MM.1S (cell line): ENCODE measurements around the gene USP5.
"Not testable (repeated sequence)": the region's sequence is repeated elsewhere in the genome, so short reads cannot be mapped to it uniquely, and the experiment has no call there.

Source experiments
- DNase-seq: peaks from one replicate; pipeline ENCODE4 v3.0.0-alpha.2; 2015
- H2AFZ ChIP-seq: fragments of 300-600 bp; sonication (generic); 2 replicates; pipeline ENCODE4 v1.6.0; 2016; ENCODE audit warnings: antibody characterized with exemption, low read length
- H3F3A ChIP-seq: fragments of 300-600 bp; sonication (generic); 2 replicates; pipeline ENCODE4 v1.6.1; 2016; ENCODE audit warnings: mild to moderate bottlenecking, antibody characterized with exemption, low read length, moderate library complexity, mixed read lengths; ENCODE audit not compliant: insufficient read depth
- H3K27ac ChIP-seq: fragments of 300-600 bp; sonication (generic); 2 replicates; pipeline ENCODE4 v1.5.1; 2016; ENCODE audit warnings: mild to moderate bottlenecking, low read length
- H3K27me3 ChIP-seq: fragments of 300-600 bp; sonication (generic); replicated peaks from 2 replicates; pipeline ENCODE4 v1.6.0; 2016; ENCODE audit warnings: low read length; ENCODE audit not compliant: insufficient read depth
- H3K36me3 ChIP-seq: fragments of 300-600 bp; sonication (generic); replicated peaks from 2 replicates; pipeline ENCODE4 v1.6.1; 2016; ENCODE audit warnings: mild to moderate bottlenecking, low read length, mixed read lengths; ENCODE audit not compliant: insufficient read depth
- H3K4me1 ChIP-seq: fragments of 300-600 bp; sonication (generic); 2 replicates; pipeline ENCODE4 v1.6.1; 2016; ENCODE audit warnings: low read length, mixed read lengths
- H3K4me2 ChIP-seq: fragments of 300-600 bp; sonication (generic); 2 replicates; pipeline ENCODE4 v1.6.0; 2016; ENCODE audit warnings: low read depth, low read length
- H3K4me3 ChIP-seq: fragments of 300-600 bp; sonication (generic); 2 replicates; pipeline ENCODE4 v1.5.1; 2016; ENCODE audit warnings: low read length, mixed read lengths
- H3K79me2 ChIP-seq: fragments of 300-600 bp; sonication (generic); 2 replicates; pipeline ENCODE4 v1.6.1; 2016; ENCODE audit warnings: mixed run types, low read length, mixed read lengths
- H3K9ac ChIP-seq: fragments of 300-600 bp; sonication (generic); 2 replicates; pipeline ENCODE4 v1.6.1; 2016; ENCODE audit warnings: low read length, mixed read lengths
- H3K9me2 ChIP-seq: fragments of 300-600 bp; sonication (generic); replicated peaks from 2 replicates; pipeline ENCODE4 v1.6.1; 2016; ENCODE audit warnings: mild to moderate bottlenecking, low read length, mixed read lengths; ENCODE audit not compliant: insufficient read depth
- H3K9me3 ChIP-seq: fragments of 300-600 bp; sonication (generic); replicated peaks from 2 replicates; pipeline ENCODE4 v1.6.1; 2016; ENCODE audit warnings: mild to moderate bottlenecking, low read length, mixed read lengths; ENCODE audit not compliant: insufficient read depth
- H4K20me1 ChIP-seq: fragments of 300-600 bp; sonication (generic); 2 replicates; pipeline ENCODE4 v1.6.1; 2016; ENCODE audit warnings: mild to moderate bottlenecking, low read length, moderate library complexity, mixed read lengths; ENCODE audit not compliant: insufficient read depth
- CTCF ChIP-seq: fragments of 300-600 bp; sonication (generic); IDR thresholded peaks from 2 replicates; pipeline ENCODE4 v1.5.1; 2016; ENCODE audit warnings: antibody characterized with exemption, low read length, mixed read lengths
- EZH2 ChIP-seq: fragments of 300-600 bp; sonication (generic); optimal IDR thresholded peaks from 2 replicates; pipeline ENCODE3; 2017; ENCODE audit warnings: low read depth, mild to moderate bottlenecking, antibody characterized with exemption, low read length, mixed read lengths
- EZH2phosphoT487 ChIP-seq: fragments of 300-600 bp; sonication (generic); IDR thresholded peaks from 2 replicates; pipeline ENCODE4 v1.6.1; 2018; ENCODE audit warnings: antibody characterized with exemption, low read length

Gene USP5

GRCh38 chr12:6890789-6891645 lies 39.1 kb downstream of the USP5 start:
- Histone ChIP-seq H2AFZ (peak overlapping the region; percentile 71), H3K4me1 (peaks cover 11% of the 10 kb centered on the region), H3K27ac (peak overlapping the region; percentile 77), H3F3A (peaks cover 9% of the 10 kb centered on the region; the same call in 1 of the 2 replicates), H3K4me2 (peak overlapping the region; percentile 86), H3K9ac (peak overlapping the region; percentile 64), H4K20me1 (no peaks in the 10 kb centered on the region), H3K4me3 (peak overlapping the region; percentile 46), H3K9me2 (no peaks in the 10 kb centered on the region), H3K9me3 (no peaks in the 10 kb centered on the region), H3K79me2 (no peaks in the 10 kb centered on the region), H3K36me3 (no peaks in the 10 kb centered on the region), H3K27me3 (no peaks in the 10 kb centered on the region)
- peak; percentile 99 for DNase-seq
- TF ChIP-seq EZH2, result no peak
- TF ChIP-seq CTCF, result peak; percentile 87

- peak overlapping the region; percentile 42 for H2AFZ ChIP-seq
- no peaks in the 10 kb centered on the region for H3K9me3 ChIP-seq
- no peaks in the 10 kb centered on the region for H3K36me3 ChIP-seq
- peak overlapping the region; percentile 64 for H3K9ac ChIP-seq
- H4K20me1 ChIP-seq, result no peaks in the 10 kb centered on the region
- H3K27me3 ChIP-seq, result no peaks in the 10 kb centered on the region
- peaks cover 9% of the 10 kb centered on the region; the same call in 1 of the 2 replicates for H3F3A ChIP-seq
- peak overlapping the region; percentile 46 for H3K4me3 ChIP-seq
- H3K9me2 ChIP-seq, result no peaks in the 10 kb centered on the region
- TF ChIP-seq CTCF (no peak), EZH2phosphoT487 (no peak), EZH2 (no peak)
- no peaks in the 10 kb centered on the region for H3K79me2 ChIP-seq
- DNase-seq, result no peak
- peaks cover 11% of the 10 kb centered on the region for H3K4me1 ChIP-seq
- H3K27ac ChIP-seq, result peak overlapping the region; percentile 77
- peak overlapping the region; percentile 63 for H3K4me2 ChIP-seq
Observed at GRCh38 chr12:6891646-6892001, 39.7 kb downstream of the USP5 start.

GRCh38 chr12:6892683-6893082 lies 40.7 kb downstream of the USP5 start:
- not testable (repeated sequence) for H3K9ac ChIP-seq, H3K27me3 ChIP-seq, H3K36me3 ChIP-seq, H3K4me3 ChIP-seq, H3K9me3 ChIP-seq, H3K79me2 ChIP-seq, H3F3A ChIP-seq, H3K27ac ChIP-seq, H4K20me1 ChIP-seq, H2AFZ ChIP-seq, H3K4me2 ChIP-seq, DNase-seq, H3K9me2 ChIP-seq
- H3K4me1 ChIP-seq, result peaks cover 11% of the 10 kb centered on the region

- no peak for TF ChIP-seq EZH2
- no peaks in the 10 kb centered on the region for H3K79me2 ChIP-seq
Observed at GRCh38 chr12:6894321-6894720, 42.4 kb downstream of the USP5 start.

More at GRCh38 chr12:6894321-6894720, 42.4 kb downstream of the USP5 start:
- Histone ChIP-seq H3K9me3 (no peaks in the 10 kb centered on the region), H3F3A (peaks cover 9% of the 10 kb centered on the region; the same call in 1 of the 2 replicates), H3K4me2 (no peak overlapping the region), H3K4me1 (peaks cover 11% of the 10 kb centered on the region), H3K27ac (no peak overlapping the region), H3K27me3 (no peaks in the 10 kb centered on the region), H3K36me3 (no peaks in the 10 kb centered on the region), H3K4me3 (no peak overlapping the region), H3K9me2 (no peaks in the 10 kb centered on the region), H3K9ac (no peak overlapping the region), H2AFZ (no peak overlapping the region), H4K20me1 (no peaks in the 10 kb centered on the region)
- DNase-seq, result no peak
